HepG2 (cell line): ENCODE results near the gene ANKRD40. TPM values are rescaled to one million over a fixed set of nuclear protein-coding genes. Genes with fewer than 3 reads are reported as not detected.

ENCODE experiments used
- ARHGAP35 ChIP-seq: sonication (generic); formaldehyde crosslinking; IDR thresholded peaks from 2 replicates; pipeline ENCODE4 v1.9.0; 2022; ENCODE audit warnings: mild to moderate bottlenecking, inconsistent platforms, moderate library complexity, missing genetic modification reagents, borderline replicate concordance
- CBX5 ChIP-seq: sonication (generic); formaldehyde crosslinking; IDR thresholded peaks from 2 replicates; pipeline ENCODE4 v1.4.0; 2020; ENCODE audit warnings: missing genetic modification reagents, borderline replicate concordance
- FIP1L1 ChIP-seq: fragments of 200-400 bp; formaldehyde crosslinking; IDR thresholded peaks from 2 replicates; pipeline ENCODE4 v1.6.1; 2018; ENCODE audit warnings: low read depth, mild to moderate bottlenecking, low read length, moderate library complexity, borderline replicate concordance; ENCODE audit not compliant: insufficient read depth
- FOXO1 ChIP-seq: sonication (generic); formaldehyde crosslinking; IDR thresholded peaks from 2 replicates; pipeline ENCODE4 v1.4.0; 2020; ENCODE audit warnings: missing genetic modification reagents
- GABPA ChIP-seq, 2 experiments: IDR thresholded peaks; 2 replicates each; pipeline ENCODE4 v1.6.1; 2011 to 2016; ENCODE audit warnings: low read depth in 2 of 2, low read length in 1 of 2, missing biosample characterization in 1 of 2, missing genetic modification characterization in 1 of 2
- GPN1 ChIP-seq: sonication (generic); formaldehyde crosslinking; IDR thresholded peaks from 2 replicates; pipeline ENCODE4 v1.5.1; 2020; ENCODE audit warnings: missing genetic modification reagents, borderline replicate concordance
- IKZF4 ChIP-seq: sonication (generic); formaldehyde crosslinking; IDR thresholded peaks from 2 replicates; pipeline ENCODE4 v1.5.1; 2020; ENCODE audit warnings: borderline replicate concordance, mild to moderate bottlenecking, low read depth, missing genetic modification reagents; ENCODE audit errors: not compliant biosample characterization
- MIXL1 ChIP-seq: IDR thresholded peaks from 2 replicates; pipeline ENCODE4 v1.6.1; 2016
- NFYC ChIP-seq: IDR thresholded peaks from 2 replicates; pipeline ENCODE4 v1.6.1; 2016; ENCODE audit warnings: missing genetic modification reagents, missing compliant biosample characterization
- PAF1 ChIP-seq: IDR thresholded peaks from 2 replicates; pipeline ENCODE4 v1.6.1; 2016; ENCODE audit warnings: missing genetic modification reagents, missing compliant biosample characterization
- SOX13 ChIP-seq, 3 experiments: fragments of 450-650 bp in 1 of 3; sonication (generic) in 1 of 3; formaldehyde crosslinking in 1 of 3; IDR thresholded peaks in 2 of 3; conservative IDR thresholded peaks in 1 of 3; 2 replicates each; pipeline versions ENCODE4 v1.5.0 to v1.6.1; 2016 to 2020; ENCODE audit warnings: antibody characterized with exemption in 1 of 3, mild to moderate bottlenecking in 1 of 3, missing compliant biosample characterization in 1 of 3, missing genetic modification reagents in 1 of 3, moderate library complexity in 1 of 3
- THAP11 ChIP-seq: IDR thresholded peaks from 2 replicates; pipeline ENCODE4 v1.6.1; 2016; ENCODE audit warnings: missing biosample characterization, missing genetic modification reagents
- ZBTB20 ChIP-seq: sonication (generic); formaldehyde crosslinking; IDR thresholded peaks from 2 replicates; pipeline ENCODE4 v1.8.1; 2023; ENCODE audit warnings: missing genetic modification reagents, low read depth, mild to moderate bottlenecking, borderline replicate concordance
- ZBTB38 ChIP-seq: sonication (generic); formaldehyde crosslinking; IDR thresholded peaks from 2 replicates; pipeline ENCODE4 v1.5.1; 2020; ENCODE audit warnings: mild to moderate bottlenecking, missing genetic modification reagents
- ZBTB7B ChIP-seq: sonication (generic); formaldehyde crosslinking; IDR thresholded peaks from 2 replicates; pipeline ENCODE4 v1.4.0; 2020; ENCODE audit warnings: missing genetic modification reagents
- ZMYM4 ChIP-seq: sonication (generic); formaldehyde crosslinking; IDR thresholded peaks from 2 replicates; pipeline ENCODE4 v1.8.1; 2023; ENCODE audit warnings: mild to moderate bottlenecking, missing genetic modification reagents
- ZNF263 ChIP-seq: sonication (generic); formaldehyde crosslinking; IDR thresholded peaks from 2 replicates; pipeline ENCODE4 v1.4.0; 2020; ENCODE audit warnings: missing genetic modification reagents
- ZNF547 ChIP-seq: sonication (generic); formaldehyde crosslinking; IDR thresholded peaks from 2 replicates; pipeline ENCODE4 v1.5.1; 2020; ENCODE audit warnings: mild to moderate bottlenecking, missing genetic modification reagents
- ZNF607 ChIP-seq: sonication (generic); formaldehyde crosslinking; IDR thresholded peaks from 2 replicates; pipeline ENCODE4 v1.5.1; 2020; ENCODE audit warnings: missing genetic modification reagents, mild to moderate bottlenecking, borderline replicate concordance
- polyA plus RNA-seq, 8 experiments: library from polyadenylated mRNA; depleted of rRNA in 3 of 8; stranded (reverse) in 7 of 8; unstranded in 1 of 8; fragments of >200 nt; fragmentation: Illumina TruSeq in 4 of 8; extraction: Trizol in 4 of 8; gene quantifications; 2 replicates each; pipeline versions ENCODE4 v1.2.1 to v1.2.3, GENCODE V29; 2011 to 2016; ENCODE audit warnings: low read depth in 4 of 8, missing spikeins in 1 of 8, mixed read lengths in 1 of 8; ENCODE audit not compliant: insufficient read depth in 1 of 8
- total RNA-seq, 5 experiments: library from RNA; depleted of rRNA; stranded (reverse); fragments of >200 nt; fragmentation: Illumina TruSeq; extraction: Trizol; gene quantifications; 2 replicates each; pipeline ENCODE4 v1.2.3, GENCODE V29; 2016; ENCODE audit warnings: low read depth in 1 of 5
- TF ChIP-seq, protein P1 (sequence below): IDR thresholded peaks from 2 replicates; pipeline ENCODE4 v1.6.1; 2016; ENCODE audit warnings: mild to moderate bottlenecking
- TF ChIP-seq, protein P2 (sequence below): IDR thresholded peaks from 2 replicates; pipeline ENCODE4 v1.6.1; 2016; ENCODE audit warnings: missing compliant biosample characterization, missing genetic modification reagents, borderline replicate concordance
- TF ChIP-seq, protein P3 (sequence below): sonication (generic); formaldehyde crosslinking; IDR thresholded peaks from 2 replicates; pipeline ENCODE4 v1.8.0; 2022; ENCODE audit warnings: missing genetic modification reagents, mild to moderate bottlenecking, inconsistent platforms, borderline replicate concordance
- TF ChIP-seq, protein P4 (sequence below): sonication (generic); IDR thresholded peaks from 2 replicates; pipeline ENCODE4 v1.6.1; 2016; ENCODE audit warnings: low read depth, borderline replicate concordance

ANKRD40 gene
- total and polyA plus RNA-seq, 2 of the 13 experiments (the other 11 are each of a cell fraction or from before 2014, with no cell fraction given): 35.0 to 46.4 TPM

DNA sequence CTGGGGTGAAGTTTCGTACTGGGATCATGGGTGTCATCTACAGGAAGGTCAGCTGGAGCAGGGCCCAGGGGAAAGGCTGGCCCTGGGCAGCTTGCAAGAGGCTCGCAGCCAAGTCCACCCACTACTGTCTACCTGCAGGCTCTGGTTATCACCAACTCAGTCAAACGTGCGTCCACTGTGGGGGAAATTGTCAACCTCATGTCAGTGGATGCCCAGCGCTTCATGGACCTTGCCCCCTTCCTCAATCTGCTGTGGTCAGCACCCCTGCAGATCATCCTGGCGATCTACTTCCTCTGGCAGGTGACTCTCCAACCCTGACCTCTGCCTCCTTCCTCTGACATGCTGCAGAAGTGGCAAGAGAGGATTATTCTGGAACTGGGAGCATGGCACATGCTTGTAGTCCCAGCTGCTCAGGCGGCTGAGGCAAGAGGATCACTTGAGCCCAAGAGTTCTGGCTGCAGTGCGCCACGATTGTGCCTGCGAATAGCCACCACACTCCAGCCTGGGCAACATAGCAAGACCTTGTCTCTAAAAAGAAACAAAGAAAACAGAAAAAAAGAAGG, 43.8 kb downstream of the ANKRD40 start (continued):
- TF ChIP-seq THAP11 (CRISPR knock-in tag) (peak; percentile 22; the same call in 1 of the 2 replicates), NFYC (CRISPR knock-in tag) (no peak), ZNF547 (CRISPR knock-in tag) (peak; percentile 53; the same call in 1 of the 2 replicates), CBX5 (no peak), PAF1 (CRISPR knock-in tag) (no peak), IKZF4 (CRISPR knock-in tag) (no peak), GPN1 (CRISPR knock-in tag) (no peak), ZBTB7B (CRISPR knock-in tag) (0 out of 2 replicates have a peak, but pooled peaks have one; percentile 45), ZNF607 (CRISPR knock-in tag) (peak; percentile 50; the same call in 1 of the 2 replicates), MIXL1 (CRISPR knock-in tag) (peak; percentile 60; the same call in 1 of the 2 replicates), ZNF263 (peak; percentile 32; the same call in 1 of the 2 replicates), ZMYM4 (CRISPR knock-in tag) (peak; percentile 14; the same call in 1 of the 2 replicates), ZBTB38 (CRISPR knock-in tag) (peak; percentile 100), SOX13 (IDR thresholded peaks at IDR 0.05) (no peak), SOX13 (CRISPR knock-in tag; conservative IDR thresholded peaks at IDR 0.05 in 1 of 2, IDR thresholded peaks at IDR 0.05 in 1 of 2) (peak in 1 of 2 experiments; percentile 21; a peak in 1 of 4 replicates), GABPA (IDR thresholded peaks at IDR 0.05; ENCODE audit: low read depth, low read length) (no peak), GABPA (CRISPR knock-in tag; IDR thresholded peaks at IDR 0.05; ENCODE audit: low read depth) (peak; percentile 59), ZBTB20 (peak; percentile 62; the same call in 1 of the 2 replicates), ARHGAP35 (0 out of 2 replicates have a peak, but pooled peaks have one; percentile 27), FOXO1 (CRISPR knock-in tag) (peak; percentile 35; the same call in 1 of the 2 replicates), FIP1L1 (no peak)
- TF ChIP-seq, protein P1, sequence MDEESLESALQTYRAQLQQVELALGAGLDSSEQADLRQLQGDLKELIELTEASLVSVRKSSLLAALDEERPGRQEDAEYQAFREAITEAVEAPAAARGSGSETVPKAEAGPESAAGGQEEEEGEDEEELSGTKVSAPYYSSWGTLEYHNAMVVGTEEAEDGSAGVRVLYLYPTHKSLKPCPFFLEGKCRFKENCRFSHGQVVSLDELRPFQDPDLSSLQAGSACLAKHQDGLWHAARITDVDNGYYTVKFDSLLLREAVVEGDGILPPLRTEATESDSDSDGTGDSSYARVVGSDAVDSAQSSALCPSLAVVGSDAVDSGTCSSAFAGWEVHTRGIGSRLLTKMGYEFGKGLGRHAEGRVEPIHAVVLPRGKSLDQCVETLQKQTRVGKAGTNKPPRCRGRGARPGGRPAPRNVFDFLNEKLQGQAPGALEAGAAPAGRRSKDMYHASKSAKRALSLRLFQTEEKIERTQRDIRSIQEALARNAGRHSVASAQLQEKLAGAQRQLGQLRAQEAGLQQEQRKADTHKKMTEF: peak; percentile 68
- TF ChIP-seq, protein P2, sequence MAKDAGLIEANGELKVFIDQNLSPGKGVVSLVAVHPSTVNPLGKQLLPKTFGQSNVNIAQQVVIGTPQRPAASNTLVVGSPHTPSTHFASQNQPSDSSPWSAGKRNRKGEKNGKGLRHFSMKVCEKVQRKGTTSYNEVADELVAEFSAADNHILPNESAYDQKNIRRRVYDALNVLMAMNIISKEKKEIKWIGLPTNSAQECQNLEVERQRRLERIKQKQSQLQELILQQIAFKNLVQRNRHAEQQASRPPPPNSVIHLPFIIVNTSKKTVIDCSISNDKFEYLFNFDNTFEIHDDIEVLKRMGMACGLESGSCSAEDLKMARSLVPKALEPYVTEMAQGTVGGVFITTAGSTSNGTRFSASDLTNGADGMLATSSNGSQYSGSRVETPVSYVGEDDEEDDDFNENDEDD: peak; percentile 49; the same call in 1 of the 2 replicates
- TF ChIP-seq, protein P3, sequence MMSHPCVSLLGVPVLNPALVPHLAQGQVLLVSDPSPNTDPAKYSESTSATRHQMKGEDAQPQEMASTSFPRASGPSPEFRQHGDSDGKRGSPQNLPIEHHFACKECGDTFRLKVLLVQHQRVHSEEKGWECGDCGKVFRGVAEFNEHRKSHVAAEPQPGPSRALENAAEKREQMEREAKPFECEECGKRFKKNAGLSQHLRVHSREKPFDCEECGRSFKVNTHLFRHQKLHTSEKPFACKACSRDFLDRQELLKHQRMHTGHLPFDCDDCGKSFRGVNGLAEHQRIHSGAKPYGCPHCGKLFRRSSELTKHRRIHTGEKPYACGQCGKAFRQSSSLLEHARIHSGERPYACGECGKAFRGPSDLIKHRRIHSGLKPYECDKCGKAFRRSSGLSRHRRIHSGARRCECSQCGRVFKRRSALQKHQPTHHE (CRISPR knock-in tag): no peak
- TF ChIP-seq, protein P4, sequence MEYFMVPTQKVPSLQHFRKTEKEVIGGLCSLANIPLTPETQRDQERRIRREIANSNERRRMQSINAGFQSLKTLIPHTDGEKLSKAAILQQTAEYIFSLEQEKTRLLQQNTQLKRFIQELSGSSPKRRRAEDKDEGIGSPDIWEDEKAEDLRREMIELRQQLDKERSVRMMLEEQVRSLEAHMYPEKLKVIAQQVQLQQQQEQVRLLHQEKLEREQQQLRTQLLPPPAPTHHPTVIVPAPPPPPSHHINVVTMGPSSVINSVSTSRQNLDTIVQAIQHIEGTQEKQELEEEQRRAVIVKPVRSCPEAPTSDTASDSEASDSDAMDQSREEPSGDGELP: peak; percentile 65; the same call in 1 of the 2 replicates
